ENCODE results near the gene MBL2.

- TF ChIP-seq CTCF (IDR thresholded peaks at IDR 0.05) (no peak), POLR2A (IDR thresholded peaks at IDR 0.05) (no peak), POLR2AphosphoS5 (IDR thresholded peaks at IDR 0.05) (no peak)
Measured at GRCh38 chr10:52772623-52773022, at the start of gene MBL2.
